ENCODE results near the gene RELT. TPM values are rescaled to one million over a fixed set of nuclear protein-coding genes. Genes with fewer than 3 reads are reported as not detected.

RELT gene
- total and polyA plus RNA-seq, 3 donors from 2014 or later, result 6.2 to 8.6 (median 8.4) TPM

- WGBS, 2 donors, result 92 to 93% methylated on average over 8 of the region's 8 CpGs
- Histone ChIP-seq H3K9me3 (no peaks in the 10 kb centered on the region), H3K36me3 (ENCODE audit: low read depth, missing control alignments) (no peaks in the 10 kb centered on the region), H3K4me1 (no peaks in the 10 kb centered on the region), H3K4me3 (no peak overlapping the region), H3K27me3 (no peaks in the 10 kb centered on the region), H3K27ac (no peak overlapping the region)
- TF ChIP-seq POLR2A (IDR thresholded peaks at IDR 0.05), result no peak
- no peak for TF ChIP-seq CTCF (IDR thresholded peaks at IDR 0.05)
- no peak for DNase-seq
- intact Hi-C loops (cut with DNase I; ENCODE audit: low total_unique reads), result loop anchor here (10.0 kb wide), 2 partner anchors 53 to 257 kb away; no protein-coding TSS in a partner anchor
Observed at GRCh38 chr11:73397468-73398131, 21.4 kb downstream of the RELT start.

GRCh38 chr11:73398132-73398526, 21.9 kb downstream of the RELT start:
- WGBS, 2 donors, result 77 to 90% methylated on average over 5 of the region's 5 CpGs
- no peaks in the 10 kb centered on the region for H3K9me3 ChIP-seq
- no peak for TF ChIP-seq CTCF (IDR thresholded peaks at IDR 0.05)
- TF ChIP-seq POLR2A (IDR thresholded peaks at IDR 0.05), result no peak
- no peaks in the 10 kb centered on the region for H3K27me3 ChIP-seq
- H3K4me3 ChIP-seq, result no peak overlapping the region
- no peaks in the 10 kb centered on the region for H3K4me1 ChIP-seq
- H3K36me3 ChIP-seq (ENCODE audit: low read depth, missing control alignments), result no peaks in the 10 kb centered on the region
- DNase-seq, result no peak
- H3K27ac ChIP-seq, result no peak overlapping the region
- intact Hi-C loops (cut with DNase I; ENCODE audit: low total_unique reads), result loop anchor here (10.0 kb wide), 2 partner anchors 53 to 257 kb away; no protein-coding TSS in a partner anchor

DNA sequence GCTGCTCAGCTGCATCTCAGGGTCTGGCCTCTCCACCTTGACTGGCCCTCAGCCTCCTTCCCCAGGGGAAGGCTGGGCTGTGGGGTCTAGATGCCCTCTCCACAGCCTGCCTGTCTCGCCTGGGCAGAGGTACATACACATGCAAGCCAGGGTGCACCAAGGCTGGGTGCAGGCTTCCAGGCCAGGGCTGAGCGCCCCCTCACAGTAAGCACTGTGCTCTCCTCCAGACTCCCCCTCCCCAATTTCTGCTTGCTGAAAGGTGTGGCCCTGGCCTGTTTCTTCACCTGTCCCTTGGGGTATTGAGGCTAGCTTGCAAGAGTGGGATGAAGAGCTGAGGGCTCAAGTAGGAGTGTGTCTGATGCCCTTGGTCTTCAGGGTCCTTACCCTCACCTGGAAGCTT, 22.5 kb downstream of the RELT start:
- 63 to 92% methylated on average over 2 of the region's 2 CpGs for WGBS, 2 donors
- no peaks in the 10 kb centered on the region for H3K27me3 ChIP-seq
- no peak overlapping the region for H3K4me3 ChIP-seq

DNA sequence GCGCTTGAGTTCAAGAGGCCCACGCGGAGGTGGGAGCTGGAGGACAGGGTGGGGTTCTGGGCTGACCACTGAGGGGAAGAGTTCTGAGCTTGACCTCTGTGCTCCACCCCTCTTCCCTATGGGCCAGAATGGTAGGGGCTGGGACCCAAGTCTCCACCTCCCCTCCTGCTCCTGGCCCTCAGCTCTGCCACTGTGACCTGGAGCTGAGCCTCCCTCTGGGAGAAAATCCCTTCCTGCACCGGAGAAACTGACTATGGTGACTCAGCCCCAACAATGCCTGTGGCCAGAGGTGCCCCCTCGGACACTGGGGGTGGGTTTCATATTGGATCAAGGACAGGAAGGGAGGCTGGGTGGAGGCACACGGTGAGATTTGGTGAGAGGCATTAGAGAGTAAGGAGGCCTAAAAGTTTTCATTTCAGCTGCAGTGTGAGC, 23.0 kb downstream of the RELT start:
- TF ChIP-seq CTCF (IDR thresholded peaks at IDR 0.05), result no peak
- no peak for TF ChIP-seq POLR2A (IDR thresholded peaks at IDR 0.05)
- intact Hi-C loops (cut with DNase I; ENCODE audit: low total_unique reads), result loop anchor here (10.0 kb wide), 2 partner anchors 54 to 256 kb away; no protein-coding TSS in a partner anchor
- H3K4me3 ChIP-seq, result no peak overlapping the region
- WGBS, 2 donors, result 61 to 73% methylated on average over 3 to 6 of the region's 6 CpGs
- no peak overlapping the region for H3K27ac ChIP-seq
- no peaks in the 10 kb centered on the region for H3K36me3 ChIP-seq (ENCODE audit: low read depth, missing control alignments)
- no peaks in the 10 kb centered on the region for H3K27me3 ChIP-seq
- no peak for DNase-seq
- no peaks in the 10 kb centered on the region for H3K4me1 ChIP-seq
- no peaks in the 10 kb centered on the region for H3K9me3 ChIP-seq

More for the DNA sequence above, 22.5 kb downstream of the RELT start:
- TF ChIP-seq POLR2A (IDR thresholded peaks at IDR 0.05) (no peak), CTCF (IDR thresholded peaks at IDR 0.05) (no peak)
- no peak for DNase-seq
- Histone ChIP-seq H3K27ac (no peak overlapping the region), H3K4me1 (no peaks in the 10 kb centered on the region), H3K9me3 (no peaks in the 10 kb centered on the region), H3K36me3 (ENCODE audit: low read depth, missing control alignments) (no peaks in the 10 kb centered on the region)
- intact Hi-C loops (cut with DNase I; ENCODE audit: low total_unique reads), result loop anchor here (10.0 kb wide), 2 partner anchors 54 to 256 kb away; no protein-coding TSS in a partner anchor

DNA sequence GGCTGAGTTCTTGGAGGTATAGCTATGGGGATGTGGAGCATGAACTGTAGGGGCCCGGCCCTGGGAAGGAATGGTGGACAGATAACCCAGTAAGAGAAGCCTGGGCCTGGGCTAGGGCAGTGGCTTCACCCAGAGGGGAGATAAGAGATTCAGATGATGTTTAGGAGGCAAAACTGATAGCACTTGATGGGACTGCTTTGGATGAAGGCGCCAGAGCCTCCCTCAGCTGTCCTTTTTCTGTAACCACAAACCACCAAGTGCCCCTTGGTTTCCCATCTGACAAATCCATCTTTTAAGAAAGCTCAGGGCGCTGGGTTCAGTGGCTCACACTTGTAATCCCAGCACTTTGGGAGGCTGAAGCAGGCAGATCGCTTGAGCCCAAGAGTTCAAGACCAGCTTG, 23.4 kb downstream of the RELT start:
- Histone ChIP-seq H3K4me1 (no peaks in the 10 kb centered on the region), H3K9me3 (no peaks in the 10 kb centered on the region), H3K36me3 (ENCODE audit: low read depth, missing control alignments) (no peaks in the 10 kb centered on the region), H3K27ac (no peak overlapping the region), H3K27me3 (no peaks in the 10 kb centered on the region), H3K4me3 (no peak overlapping the region)
- 83 to 91% methylated on average over 4 of the region's 4 CpGs for WGBS, 2 donors
- no peak for DNase-seq
- intact Hi-C loops (cut with DNase I; ENCODE audit: low total_unique reads), result loop anchor here (10.0 kb wide), 2 partner anchors 55 to 255 kb away; no protein-coding TSS in a partner anchor
- TF ChIP-seq POLR2A (IDR thresholded peaks at IDR 0.05), result no peak
- no peak for TF ChIP-seq CTCF (IDR thresholded peaks at IDR 0.05)

Measured in testis (tissue), 3 donors.